H1 (cell line): Measurements from ENCODE around the gene EPB41L5. TPM values are rescaled to one million over a fixed set of nuclear protein-coding genes. Genes with fewer than 3 reads are reported as not detected.

ENCODE experiments used
- CTCF ChIA-PET: fragments of 300-600 bp; sonication (Branson Sonifier 250); formaldehyde crosslinking; loops from one replicate; lab custom pipeline; 2021; ENCODE audit not compliant: partially characterized antibody; lab: Charles Lee
- POLR2A ChIA-PET: fragments of 300-600 bp; sonication (Branson Sonifier 250); formaldehyde crosslinking; loops from one replicate; lab custom pipeline; 2021; ENCODE audit warnings: inconsistent platforms; ENCODE audit not compliant: partially characterized antibody; lab: Charles Lee
- DNase-seq, 2 experiments: peaks; one replicate each; pipeline versions ENCODE4 v3.0.0 to v3.0.0-alpha.2; 2010 to 2022; ENCODE audit warnings: low spot score in 2 of 2, low read depth in 1 of 2, mixed read lengths in 1 of 2
- FAIRE-seq: peaks from 2 replicates; lab custom pipeline; 2011; peaks lifted over from hg19 to GRCh38; lab: Jason Lieb, UNC
- H2AFZ ChIP-seq: 2 replicates; pipeline ENCODE4 v1.8.1; 2012; ENCODE audit warnings: low read length, inconsistent platforms
- H2AK5ac ChIP-seq: 2 replicates; pipeline ENCODE4 v1.6.1; 2013; ENCODE audit warnings: low read depth, low read length
- H2BK120ac ChIP-seq: replicated peaks from 2 replicates; pipeline ENCODE3; 2013; ENCODE audit warnings: low read depth, low read length, inconsistent platforms
- H2BK12ac ChIP-seq: 2 replicates; pipeline ENCODE4 v1.6.1; 2013; ENCODE audit warnings: low read depth, low read length
- H2BK15ac ChIP-seq: 2 replicates; pipeline ENCODE4 v1.6.1; 2013; ENCODE audit warnings: low read length
- H2BK20ac ChIP-seq: 2 replicates; pipeline ENCODE4 v1.6.1; 2013; ENCODE audit warnings: low read length
- H2BK5ac ChIP-seq: 2 replicates; pipeline ENCODE4 v1.6.1; 2013; ENCODE audit warnings: low read depth, low read length
- H3K14ac ChIP-seq: 2 replicates; pipeline ENCODE4 v1.6.1; 2013; ENCODE audit warnings: inconsistent platforms; ENCODE audit not compliant: insufficient read length
- H3K18ac ChIP-seq: 2 replicates; pipeline ENCODE4 v1.6.1; 2013; ENCODE audit warnings: low read length; ENCODE audit errors: extremely low read depth
- H3K23ac ChIP-seq: 2 replicates; pipeline ENCODE4 v1.6.1; 2013; ENCODE audit warnings: inconsistent platforms; ENCODE audit not compliant: insufficient read length
- H3K23me2 ChIP-seq: 2 replicates; pipeline ENCODE4 v1.6.1; 2013; ENCODE audit warnings: low read depth, low read length
- H3K27ac ChIP-seq: 2 replicates; pipeline ENCODE4 v1.6.1; 2011; ENCODE audit warnings: low read depth, low read length, inconsistent platforms
- H3K27me3 ChIP-seq, 4 experiments: replicated peaks in 1 of 4; 1 replicate in 1 of 4; 2 replicates in 3 of 4; pipeline versions ENCODE4 v1.6.1 to v1.8.1; 2011 to 2013; ENCODE audit warnings: low read length in 3 of 4, mild to moderate bottlenecking in 3 of 4, inconsistent platforms in 2 of 4, mixed read lengths in 2 of 4, moderate library complexity in 1 of 4; ENCODE audit not compliant: control insufficient read depth in 3 of 4, insufficient read depth in 3 of 4; ENCODE audit errors: extremely low read depth in 1 of 4
- H3K36me3 ChIP-seq, 4 experiments: 2 replicates each; pipeline versions ENCODE4 v1.6.1 to v1.8.1; 2011 to 2013; ENCODE audit warnings: mild to moderate bottlenecking in 4 of 4, low read length in 3 of 4, moderate library complexity in 2 of 4, control low read depth in 1 of 4, inconsistent platforms in 1 of 4; ENCODE audit not compliant: insufficient read depth in 4 of 4, control insufficient read depth in 2 of 4
- H3K4ac ChIP-seq: replicated peaks from 2 replicates; pipeline ENCODE3; 2013; ENCODE audit warnings: low read length, low read depth, mixed read lengths, inconsistent platforms; ENCODE audit not compliant: insufficient read length
- H3K4me1 ChIP-seq, 4 experiments: replicated peaks in 1 of 4; 1 replicate in 1 of 4; 2 replicates in 3 of 4; pipeline versions ENCODE4 v1.6.1 to v1.8.1; 2011 to 2013; ENCODE audit warnings: low read length in 3 of 4, inconsistent platforms in 2 of 4, mixed read lengths in 1 of 4; ENCODE audit not compliant: insufficient read depth in 4 of 4, control insufficient read depth in 3 of 4
- H3K4me2 ChIP-seq, 2 experiments: 2 replicates each; pipeline versions ENCODE4 v1.6.1 to v1.8.1; 2011 to 2013; ENCODE audit warnings: low read depth in 2 of 2, low read length in 2 of 2, control low read depth in 1 of 2, inconsistent platforms in 1 of 2, mild to moderate bottlenecking in 1 of 2; ENCODE audit not compliant: insufficient read depth in 1 of 2
- H3K4me3 ChIP-seq, 4 experiments: fragments of 200-600, 300-600 bp in 1 of 4; sonication (generic), shearing (Covaris generic), sonication (Bioruptor Twin) in 1 of 4; 2 replicates each; pipeline versions ENCODE4 v1.5.1 to v1.8.1; 2011 to 2016; ENCODE audit warnings: low read length in 4 of 4, low read depth in 3 of 4, control low read depth in 2 of 4, inconsistent platforms in 2 of 4, mild to moderate bottlenecking in 2 of 4, mixed read lengths in 1 of 4, moderate library complexity in 1 of 4; ENCODE audit not compliant: insufficient read depth in 2 of 4; ENCODE audit errors: extremely low read depth in 1 of 4
- H3K56ac ChIP-seq: replicated peaks from 2 replicates; pipeline ENCODE3; 2013; ENCODE audit warnings: low read depth, mild to moderate bottlenecking, mixed read lengths, low read length, inconsistent platforms; ENCODE audit not compliant: insufficient read length
- H3K79me1 ChIP-seq: 2 replicates; pipeline ENCODE4 v1.6.1; 2013; ENCODE audit warnings: low read depth, low read length, control low read depth
- H3K79me2 ChIP-seq, 2 experiments: 2 replicates each; pipeline versions ENCODE4 v1.6.1 to v1.8.1; 2012 to 2013; ENCODE audit warnings: low read length in 2 of 2, mild to moderate bottlenecking in 2 of 2, inconsistent platforms in 1 of 2; ENCODE audit not compliant: insufficient read depth in 2 of 2, control insufficient read depth in 1 of 2
- H3K9ac ChIP-seq, 4 experiments: replicated peaks in 1 of 4; 1 replicate in 1 of 4; 2 replicates in 3 of 4; pipeline versions ENCODE4 v1.6.1 to v1.8.1; 2011 to 2013; ENCODE audit warnings: low read depth in 3 of 4, low read length in 3 of 4, control low read depth in 2 of 4, mild to moderate bottlenecking in 2 of 4, moderate library complexity in 2 of 4, inconsistent platforms in 1 of 4; ENCODE audit errors: extremely low read depth in 1 of 4
- H3K9me3 ChIP-seq, 2 experiments: 2 replicates each; pipeline versions ENCODE4 v1.6.1 to v1.8.1; 2012 to 2013; ENCODE audit warnings: mild to moderate bottlenecking in 2 of 2, moderate library complexity in 2 of 2, control low read depth in 1 of 2, inconsistent platforms in 1 of 2, low read depth in 1 of 2, low read length in 1 of 2, mixed read lengths in 1 of 2; ENCODE audit not compliant: insufficient read depth in 2 of 2
- H4K20me1 ChIP-seq, 2 experiments: replicated peaks in 1 of 2; 2 replicates each; pipeline versions ENCODE3 to v1.8.1; 2011 to 2013; ENCODE audit warnings: inconsistent platforms in 2 of 2, low read length in 2 of 2, mild to moderate bottlenecking in 1 of 2; ENCODE audit not compliant: insufficient read depth in 2 of 2, control insufficient read depth in 1 of 2
- H4K5ac ChIP-seq: 2 replicates; pipeline ENCODE4 v1.6.1; 2013; ENCODE audit warnings: low read length, low read depth, mixed read lengths, inconsistent platforms; ENCODE audit not compliant: insufficient read length
- H4K8ac ChIP-seq: 2 replicates; pipeline ENCODE4 v1.8.0; 2013; ENCODE audit warnings: mild to moderate bottlenecking, moderate library complexity, low read length, inconsistent platforms; ENCODE audit not compliant: insufficient read depth; ENCODE audit errors: extremely low read depth
- H4K91ac ChIP-seq: replicated peaks from 2 replicates; pipeline ENCODE3; 2013; ENCODE audit warnings: low read length, mixed read lengths, inconsistent platforms; ENCODE audit not compliant: insufficient read length
- ASH2L ChIP-seq: fragments of 200-600, 300-600 bp; sonication (generic); IDR thresholded peaks from one replicate; pipeline ENCODE4 v1.7.1; 2017; ENCODE audit warnings: low read length
- BCL11A ChIP-seq, 2 experiments: IDR thresholded peaks; one replicate each; pipeline ENCODE4 v1.6.1; 2011; ENCODE audit warnings: low read depth in 2 of 2, low read length in 2 of 2, mild to moderate bottlenecking in 2 of 2
- CREB1 ChIP-seq: IDR thresholded peaks from 2 replicates; pipeline ENCODE4 v1.6.1; 2012; ENCODE audit warnings: inconsistent platforms
- CTBP2 ChIP-seq: IDR thresholded peaks from 2 replicates; pipeline ENCODE4 v1.7.0; 2011; ENCODE audit warnings: borderline replicate concordance, mild to moderate bottlenecking, moderate library complexity, mixed read lengths, low read length; ENCODE audit not compliant: insufficient read depth, insufficient read length
- EZH2 ChIP-seq: fragments of 200-600 bp; sonication (generic); IDR thresholded peaks from 2 replicates; pipeline ENCODE4 v1.7.1; 2012; ENCODE audit warnings: low read depth, mild to moderate bottlenecking, moderate library complexity, low read length, inconsistent platforms; ENCODE audit not compliant: severe bottlenecking
- KDM4A ChIP-seq: IDR thresholded peaks from one replicate; pipeline ENCODE4 v1.7.1; 2012; ENCODE audit warnings: low read depth, mild to moderate bottlenecking, moderate library complexity, low read length, inconsistent platforms; ENCODE audit not compliant: severe bottlenecking
- NRF1 ChIP-seq: IDR thresholded peaks from 2 replicates; pipeline ENCODE4 v1.6.1; 2011; ENCODE audit warnings: mild to moderate bottlenecking, low read depth, low read length, improper control_type of control experiment
- PHF8 ChIP-seq: fragments of 200-600 bp; sonication (generic); conservative IDR thresholded peaks from 2 replicates; pipeline ENCODE4 v1.7.1; 2012; ENCODE audit warnings: low read depth, mild to moderate bottlenecking, inconsistent platforms, low read length, moderate library complexity
- RNF2 ChIP-seq: fragments of 200-900, 300-1000 bp; sonication (generic); IDR thresholded peaks from 2 replicates; pipeline ENCODE4 v1.7.1; 2016; ENCODE audit warnings: borderline replicate concordance, low read depth, mild to moderate bottlenecking, antibody characterized with exemption, low read length; ENCODE audit not compliant: poor library complexity, severe bottlenecking; ENCODE audit errors: missing control alignments
- RXRA ChIP-seq: IDR thresholded peaks from 2 replicates; pipeline ENCODE4 v1.6.1; 2011; ENCODE audit warnings: low read depth, mild to moderate bottlenecking, low read length, moderate library complexity; ENCODE audit not compliant: insufficient read depth
- SIN3A ChIP-seq, 2 experiments: IDR thresholded peaks in 1 of 2; conservative IDR thresholded peaks in 1 of 2; 2 replicates each; pipeline ENCODE4 v1.6.1; 2011 to 2012; ENCODE audit warnings: low read length in 2 of 2, improper control_type of control experiment in 1 of 2, low read depth in 1 of 2, mild to moderate bottlenecking in 1 of 2
- TAF1 ChIP-seq: IDR thresholded peaks from 2 replicates; pipeline ENCODE4 v1.6.1; 2011; ENCODE audit warnings: mild to moderate bottlenecking, low read depth, low read length
- TBP ChIP-seq: IDR thresholded peaks from 2 replicates; pipeline ENCODE4 v1.6.1; 2011; ENCODE audit warnings: low read depth, low read length, improper control_type of control experiment
- ZNF274 ChIP-seq: IDR thresholded peaks from 2 replicates; pipeline ENCODE4 v1.7.0; 2012; ENCODE audit warnings: low read length, borderline replicate concordance; ENCODE audit errors: extremely low read depth
- WGBS, 2 experiments: shearing (Covaris generic) in 1 of 2; methylation state at CpG; one replicate each; pipeline versions ENCODE4 v1.1.6 to v1.1.7; 2013 to 2015; ENCODE audit warnings: low lambda C conversion rate in 2 of 2, mixed read lengths in 2 of 2, inconsistent platforms in 1 of 2, low coverage in 1 of 2, missing lambda C conversion rate in 1 of 2; ENCODE audit not compliant: insufficient replicate concordance in 2 of 2, insufficient coverage in 1 of 2, insufficient read length in 1 of 2; ENCODE audit errors: extremely low coverage in 1 of 2, missing lambda C conversion rate in 1 of 2; 5-methylcytosine and 5-hydroxymethylcytosine counted together
- polyA plus RNA-seq, 7 experiments: library from polyadenylated mRNA; depleted of rRNA in 3 of 7; stranded (reverse) in 5 of 7; unstranded in 2 of 7; fragments of >200 nt in 5 of 7; fragments of 200-250 nt in 2 of 7; gene quantifications; 1 replicate in 5 of 7; 2 replicates in 1 of 7; 4 replicates in 1 of 7; pipeline versions ENCODE4 v1.2.1 to v1.2.3, GENCODE V29; 2011 to 2013; ENCODE audit warnings: missing spikeins in 2 of 7, mixed read lengths in 2 of 7
- total RNA-seq: library from RNA; stranded (reverse); fragmentation: NEBNext Ultra II Directional; extraction: Animal tissue kit (Norgen Biotek cat#: 25700); gene quantifications from 2 replicates; pipeline ENCODE4 v1.2.1, GENCODE V29; 2021

Gene EPB41L5
- total and polyA plus RNA-seq, 2 of the 8 experiments (the other 6 are each of a cell fraction or from before 2014, with no cell fraction given), result 13.5 to 32.3 TPM

DNA sequence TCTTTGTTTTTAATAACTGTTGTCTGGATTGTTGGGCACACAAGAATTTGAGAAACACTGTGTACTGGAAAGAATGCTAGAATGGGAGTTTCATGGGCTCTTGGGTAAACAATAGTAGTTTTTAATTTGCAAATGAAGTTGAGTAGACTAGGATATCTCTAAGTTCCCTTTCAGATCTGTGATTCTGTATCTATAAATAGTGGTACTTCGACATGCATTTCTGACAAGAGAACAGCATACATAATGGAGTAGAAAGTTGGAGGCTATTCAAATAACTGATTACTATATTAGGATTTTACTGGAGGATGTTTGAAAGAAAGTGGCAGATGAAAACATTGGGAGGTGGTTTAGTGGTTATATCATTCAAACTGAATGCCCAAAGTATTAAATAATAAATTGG is 29.5 kb downstream of the EPB41L5 start:
- Histone ChIP-seq H3K9me3 (peaks cover 4 to 8% of the 10 kb centered on the region in 2 experiments; a peak in 2 of 4 replicates), H2AK5ac (no peak overlapping the region), H3K36me3 (peaks cover 0 to 25% (median 12%) of the 10 kb centered on the region in 4 experiments; a peak in 4 of 8 replicates), H3K79me1 (no peaks in the 10 kb centered on the region; the same call in 1 of the 2 replicates), H2AFZ (no peak overlapping the region), H2BK12ac (no peak overlapping the region), H3K23me2 (no peaks in the 10 kb centered on the region; the same call in 1 of the 2 replicates), H4K8ac (no peak overlapping the region), H4K91ac (no peak overlapping the region), H3K18ac (no peak overlapping the region), H3K56ac (no peak overlapping the region), H2BK20ac (no peak overlapping the region), H2BK120ac (no peak overlapping the region), H3K4me1 (no peaks in the 10 kb centered on the region), H2BK15ac (no peak overlapping the region), H3K9ac (no peak overlapping the region), H3K4me3 (no peak overlapping the region), H3K79me2 (0 out of 4 replicates have a peak, but pooled peaks cover 0 to 4% of the 10 kb centered on the region in 2 experiments), H4K20me1 (no peaks in the 10 kb centered on the region), H2BK5ac (no peak overlapping the region), H3K4ac (no peak overlapping the region), H3K4me2 (no peak overlapping the region), H3K27ac (no peak overlapping the region), H3K14ac (no peak overlapping the region), H3K27me3 (no peaks in the 10 kb centered on the region), H4K5ac (no peak overlapping the region), H3K23ac (no peak overlapping the region)
- POLR2A ChIA-PET, result no interaction called here
- CTCF ChIA-PET, result no interaction called here
- FAIRE-seq, result no peak
- WGBS, 2 experiments, result 86% methylated on average over 1 of the region's 1 CpG; no CpG with 5 or more reads in 1 of the 2 experiments
- DNase-seq, result no peak
- TF ChIP-seq NRF1 (no peak), ASH2L (no peak), SIN3A (conservative IDR thresholded peaks at IDR 0.05 in 1 of 2, IDR thresholded peaks at IDR 0.05 in 1 of 2; ENCODE audit: low read depth in 1 of 2, low read length in 2 of 2) (no peak), PHF8 (no peak), TAF1 (no peak), KDM4A (no peak), EZH2 (no peak), CTBP2 (no peak), ZNF274 (no peak), RNF2 (no peak), BCL11A (IDR thresholded peaks at IDR 0.05; ENCODE audit: low read depth in 2 of 2, low read length in 2 of 2) (no peak), CREB1 (no peak), RXRA (no peak), TBP (no peak)
